Esophagus squamous epithelium (tissue), 5 donors: ENCODE data around the gene MYH7. TPM values are rescaled to one million over a fixed set of nuclear protein-coding genes. Genes with fewer than 3 reads are reported as not detected.
A peak's percentile ranks its signal among the peaks of the same experiment; 100 is the strongest.

ENCODE experiments used
- DNase-seq: peaks from one replicate; lab custom pipeline; 2025; lab: John Stamatoyannopoulos, UW
- H3K27ac ChIP-seq, 4 donors: fragments of 200-600 bp; sonication (generic); one replicate each; pipeline ENCODE4 v1.5.1; 2016 to 2019; ENCODE audit warnings: mild to moderate bottlenecking in 1 of 4
- H3K27me3 ChIP-seq, 4 donors: fragments of 200-600 bp; sonication (generic); 1 replicate in 3 of 4; 2 replicates in 1 of 4; pipeline versions ENCODE4 v1.5.1 to v1.6.0; 2017 to 2021; ENCODE audit warnings: antibody characterized with exemption in 1 of 4
- H3K36me3 ChIP-seq, 3 donors: fragments of 200-600 bp; sonication (generic); one replicate each; pipeline ENCODE4 v1.5.1; 2016 to 2019
- H3K4me1 ChIP-seq, 3 donors: fragments of 200-600 bp; sonication (generic); one replicate each; pipeline ENCODE4 v1.5.1; 2017 to 2019
- H3K4me3 ChIP-seq, 4 donors: fragments of 200-600 bp; sonication (generic); 1 replicate in 3 of 4; 2 replicates in 1 of 4; pipeline ENCODE4 v1.5.1; 2016 to 2019; ENCODE audit warnings: mild to moderate bottlenecking in 2 of 4, moderate library complexity in 1 of 4
- H3K9me3 ChIP-seq, 3 donors: fragments of 200-600 bp; sonication (generic); one replicate each; pipeline ENCODE4 v1.5.1; 2016 to 2019
- POLR2A ChIP-seq, 4 donors: fragments of 450-650 bp; IDR thresholded peaks; one replicate each; pipeline ENCODE4 v1.6.1; 2017; ENCODE audit warnings: antibody characterized with exemption in 4 of 4, mild to moderate bottlenecking in 4 of 4, moderate library complexity in 3 of 4
- WGBS, 2 donors: methylation state at CpG; one replicate each; pipeline ENCODE4 v1.1.5; 2018; 5-methylcytosine and 5-hydroxymethylcytosine counted together
- intact Hi-C: fragments of 100-400 bp; cut with DNase I; formaldehyde crosslinking; loops from one replicate; pipeline ENCODE4 v1.15.0; 2022
- total RNA-seq, 4 donors: library from RNA; depleted of rRNA; stranded (reverse); fragments of >200 nt; gene quantifications; one replicate each; pipeline ENCODE4 v1.1.0, GENCODE V29; 2016
- TF ChIP-seq, protein P1 (sequence below), 6 experiments: fragments of 450-650 bp in 4 of 6; fragments of 200-600 bp in 2 of 6; sonication (generic) in 2 of 6; IDR thresholded peaks; one replicate each; pipeline ENCODE4 v1.5.1; 2016 to 2019; ENCODE audit warnings: antibody characterized with exemption in 6 of 6, mild to moderate bottlenecking in 4 of 6, moderate library complexity in 4 of 6
- donor health status: DM: yes; HTN: yes; CAD: no.

Gene MYH7
- total RNA-seq, 4 donors from 2014 or later = not detected

DNA sequence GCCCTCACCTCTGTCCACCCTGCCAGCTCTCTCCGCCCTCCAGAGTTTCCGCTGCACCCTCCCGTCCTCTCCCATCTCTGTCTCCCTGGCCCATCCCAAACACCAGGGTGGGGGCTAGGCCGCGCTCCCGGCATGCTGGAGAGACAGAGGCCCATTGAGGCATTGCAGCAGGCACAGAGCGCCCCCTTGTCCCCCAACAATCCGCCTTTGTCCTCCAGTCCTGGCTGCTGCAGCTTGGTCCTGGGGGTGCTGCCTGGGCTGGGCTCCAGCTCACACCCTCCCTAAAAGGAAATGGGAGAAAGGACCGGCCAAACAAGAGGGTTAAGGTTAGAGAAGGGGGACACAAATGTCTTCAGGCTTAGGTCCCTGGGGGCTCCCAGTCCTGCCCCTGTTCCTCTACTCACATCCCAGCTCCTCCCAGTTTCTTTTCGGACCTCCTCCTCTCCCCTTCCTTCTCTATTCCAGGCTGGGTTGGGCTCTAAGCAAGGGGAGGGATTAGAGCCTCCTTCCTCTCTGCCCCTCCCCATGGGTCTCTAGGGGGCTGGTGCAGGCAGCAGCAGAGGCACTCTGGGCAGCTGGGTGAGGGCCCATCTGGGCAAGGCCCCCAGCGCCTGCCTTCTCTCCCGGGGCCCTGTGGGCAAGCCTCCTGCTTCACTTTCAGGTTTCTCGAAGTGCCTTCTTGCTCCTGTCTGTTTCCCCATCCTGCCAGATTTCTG lies 58.8 kb downstream of the MYH7 start, which contains the start of gene CMTM5:
Gene CMTM5 (plus strand): TSS at position 565 of the 716 bp plus-strand sequence. CDS start 206 bp downstream, outside the sequence.
- Histone ChIP-seq H3K4me3 (peak within 1 kb of the TSS in 1 of 4 donors; percentile 44), H3K9me3 (no peaks in the 10 kb centered on the region), H3K36me3 (no peaks in the 10 kb centered on the region), H3K4me1 (peaks cover 0 to 14% (median 0%) of the 10 kb centered on the region in 3 donors), H3K27ac (no peak within 1 kb of the TSS), H3K27me3 (peaks cover 0 to 18% (median 0%) of the 10 kb centered on the region in 4 donors)
- TF ChIP-seq, protein P1, sequence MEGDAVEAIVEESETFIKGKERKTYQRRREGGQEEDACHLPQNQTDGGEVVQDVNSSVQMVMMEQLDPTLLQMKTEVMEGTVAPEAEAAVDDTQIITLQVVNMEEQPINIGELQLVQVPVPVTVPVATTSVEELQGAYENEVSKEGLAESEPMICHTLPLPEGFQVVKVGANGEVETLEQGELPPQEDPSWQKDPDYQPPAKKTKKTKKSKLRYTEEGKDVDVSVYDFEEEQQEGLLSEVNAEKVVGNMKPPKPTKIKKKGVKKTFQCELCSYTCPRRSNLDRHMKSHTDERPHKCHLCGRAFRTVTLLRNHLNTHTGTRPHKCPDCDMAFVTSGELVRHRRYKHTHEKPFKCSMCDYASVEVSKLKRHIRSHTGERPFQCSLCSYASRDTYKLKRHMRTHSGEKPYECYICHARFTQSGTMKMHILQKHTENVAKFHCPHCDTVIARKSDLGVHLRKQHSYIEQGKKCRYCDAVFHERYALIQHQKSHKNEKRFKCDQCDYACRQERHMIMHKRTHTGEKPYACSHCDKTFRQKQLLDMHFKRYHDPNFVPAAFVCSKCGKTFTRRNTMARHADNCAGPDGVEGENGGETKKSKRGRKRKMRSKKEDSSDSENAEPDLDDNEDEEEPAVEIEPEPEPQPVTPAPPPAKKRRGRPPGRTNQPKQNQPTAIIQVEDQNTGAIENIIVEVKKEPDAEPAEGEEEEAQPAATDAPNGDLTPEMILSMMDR (IDR thresholded peaks at IDR 0.05) = no peak
- no peak for TF ChIP-seq POLR2A (IDR thresholded peaks at IDR 0.05)
- 40 to 55% methylated on average over 10 to 13 of the region's 13 CpGs for WGBS, 2 donors
- intact Hi-C loops = loop anchor here (10.0 kb wide), 1 partner anchor 112 kb away; no protein-coding TSS in a partner anchor
- DNase-seq = no peak

GRCh38 chr14:23375527-23376251 lies 59.8 kb downstream of the MYH7 start:
- Histone ChIP-seq H3K27ac (no peak overlapping the region), H3K36me3 (no peaks in the 10 kb centered on the region), H3K9me3 (no peaks in the 10 kb centered on the region), H3K4me3 (no peak overlapping the region), H3K27me3 (peaks cover 0 to 11% (median 0%) of the 10 kb centered on the region in 4 donors), H3K4me1 (peaks cover 0 to 20% (median 0%) of the 10 kb centered on the region in 3 donors)
- intact Hi-C loops = loop anchor here (10.0 kb wide), 1 partner anchor 111 kb away; no protein-coding TSS in a partner anchor
- no peak for DNase-seq
- no peak for TF ChIP-seq POLR2A (IDR thresholded peaks at IDR 0.05)
- TF ChIP-seq, protein P1 (IDR thresholded peaks at IDR 0.05) = no peak
- WGBS, 2 donors = 71 to 90% methylated on average over 4 to 21 of the region's 21 CpGs

GRCh38 chr14:23373041-23373440 lies 62.4 kb downstream of the MYH7 start:
- H3K36me3 ChIP-seq = no peaks in the 10 kb centered on the region
- no peak overlapping the region for H3K4me3 ChIP-seq
- no peaks in the 10 kb centered on the region for H3K27me3 ChIP-seq
- TF ChIP-seq, protein P1 (IDR thresholded peaks at IDR 0.05) = no peak
- TF ChIP-seq POLR2A (IDR thresholded peaks at IDR 0.05) = no peak
- H3K4me1 ChIP-seq = peaks cover 0 to 27% (median 4%) of the 10 kb centered on the region in 3 donors
- no peaks in the 10 kb centered on the region for H3K9me3 ChIP-seq
- no peak overlapping the region for H3K27ac ChIP-seq
- intact Hi-C loops = loop anchor here (10.0 kb wide), 1 partner anchor 108 kb away; no protein-coding TSS in a partner anchor
- DNase-seq = no peak
- WGBS, 2 donors = 92 to 100% methylated on average over 1 to 2 of the region's 3 CpGs

GRCh38 chr14:23372509-23372908 lies 63.0 kb downstream of the MYH7 start, which contains the start of gene IL25:
Gene IL25 (plus strand): TSS chr14:23372809.
- Histone ChIP-seq H3K4me3 (no peak within 1 kb of the TSS), H3K9me3 (no peaks in the 10 kb centered on the region), H3K4me1 (peaks cover 1 to 32% (median 4%) of the 10 kb centered on the region in 3 donors), H3K27ac (no peak within 1 kb of the TSS), H3K36me3 (no peaks in the 10 kb centered on the region), H3K27me3 (no peaks in the 10 kb centered on the region)
- TF ChIP-seq, protein P1 (IDR thresholded peaks at IDR 0.05) = no peak
- TF ChIP-seq POLR2A (IDR thresholded peaks at IDR 0.05) = no peak
- 78 to 79% methylated on average over 2 of the region's 2 CpGs for WGBS, 2 donors
- no peak for DNase-seq
- intact Hi-C loops = loop anchor here (10.0 kb wide), 1 partner anchor 108 kb away; no protein-coding TSS in a partner anchor
